Measurements from ENCODE around the gene PRKCH. TPM values are rescaled to one million over a fixed set of nuclear protein-coding genes. Genes with fewer than 3 reads are reported as not detected.

PRKCH gene
- total RNA-seq, 1 experiment from 2014 or later, result 170 TPM

- POLR2A ChIA-PET (ENCODE audit: unreplicated experiment), result no interaction called here
- intact Hi-C loops (cut with micrococcal nuclease), result no loop called here
- H3K36me3 ChIP-seq (ENCODE audit: low read depth, low read length), result no peaks in the 10 kb centered on the region
- H3K9me3 ChIP-seq (ENCODE audit: low read length), result no peaks in the 10 kb centered on the region
- no TSS peak for BruUV-seq (replicated peaks)
- H4K20me1 ChIP-seq (ENCODE audit: low read length), result no peaks in the 10 kb centered on the region
- H3F3A ChIP-seq (ENCODE audit: low read length, unreplicated experiment), result no peaks in the 10 kb centered on the region
- TF ChIP-seq EZH2phosphoT487 (IDR thresholded peaks at IDR 0.05; ENCODE audit: borderline replicate concordance, low read length) (no peak), EZH2 (IDR thresholded peaks at IDR 0.05; ENCODE audit: low read length, unreplicated experiment) (no peak), CTCF (conservative IDR thresholded peaks at IDR 0.05; ENCODE audit: low read depth, low read length) (no peak)
- H3K4me2 ChIP-seq (ENCODE audit: low read length), result no peak overlapping the region
- CTCF ChIA-PET, result interaction anchor here (0.7 kb wide), 1 partner anchor 69 kb away, joined by 8 read pairs; no protein-coding TSS in a partner anchor
- no peak overlapping the region for H3K27ac ChIP-seq (ENCODE audit: low read length)
- H3K4me3 ChIP-seq (ENCODE audit: low read length), result no peak overlapping the region
- no peaks in the 10 kb centered on the region for H3K79me2 ChIP-seq (ENCODE audit: low read length)
- H2AFZ ChIP-seq (ENCODE audit: low read length), result no peak overlapping the region
- H3K9ac ChIP-seq (ENCODE audit: low read length), result no peak overlapping the region
- ATAC-seq (no peak), DNase-seq (peak; percentile 39)
- H3K4me1 ChIP-seq (ENCODE audit: insufficient read depth, low read length), result peaks cover 23% of the 10 kb centered on the region
- no peaks in the 10 kb centered on the region for H3K27me3 ChIP-seq (ENCODE audit: low read length)
- no peaks in the 10 kb centered on the region for H3K9me2 ChIP-seq (replicated peaks; ENCODE audit: low read length)
Observed at GRCh38 chr14:61484826-61485584, 163.6 kb downstream of the PRKCH start.

GRCh38 chr14:61485661-61486060 is 164.3 kb downstream of the PRKCH start:
- POLR2A ChIA-PET (ENCODE audit: unreplicated experiment), result no interaction called here
- H2AFZ ChIP-seq (ENCODE audit: low read length), result no peak overlapping the region
- H3K4me2 ChIP-seq (ENCODE audit: low read length), result no peak overlapping the region
- no peaks in the 10 kb centered on the region for H3K79me2 ChIP-seq (ENCODE audit: low read length)
- CTCF ChIA-PET, result no interaction called here
- H3K9me3 ChIP-seq (ENCODE audit: low read length), result no peaks in the 10 kb centered on the region
- H3K27me3 ChIP-seq (ENCODE audit: low read length), result no peaks in the 10 kb centered on the region
- no peak overlapping the region for H3K9ac ChIP-seq (ENCODE audit: low read length)
- H3K36me3 ChIP-seq (ENCODE audit: low read depth, low read length), result no peaks in the 10 kb centered on the region
- intact Hi-C loops (cut with micrococcal nuclease), result no loop called here
- no peak overlapping the region for H3K27ac ChIP-seq (ENCODE audit: low read length)
- BruUV-seq (replicated peaks), result no TSS peak
- H3K4me3 ChIP-seq (ENCODE audit: low read length), result no peak overlapping the region
- H4K20me1 ChIP-seq (ENCODE audit: low read length), result no peaks in the 10 kb centered on the region
- H3K4me1 ChIP-seq (ENCODE audit: insufficient read depth, low read length), result peaks cover 21% of the 10 kb centered on the region
- DNase-seq, result no peak
- no peak for TF ChIP-seq EZH2 (IDR thresholded peaks at IDR 0.05; ENCODE audit: low read length, unreplicated experiment)
- no peak for TF ChIP-seq CTCF (conservative IDR thresholded peaks at IDR 0.05; ENCODE audit: low read depth, low read length)
- no peak for TF ChIP-seq EZH2phosphoT487 (IDR thresholded peaks at IDR 0.05; ENCODE audit: borderline replicate concordance, low read length)
- ATAC-seq, result no peak
- H3K9me2 ChIP-seq (replicated peaks; ENCODE audit: low read length), result no peaks in the 10 kb centered on the region
- H3F3A ChIP-seq (ENCODE audit: low read length, unreplicated experiment), result no peaks in the 10 kb centered on the region

GRCh38 chr14:61486930-61487495 is 165.6 kb downstream of the PRKCH start:
- ChIA-PET POLR2A (ENCODE audit: unreplicated experiment) (no interaction called here), CTCF (no interaction called here)
- H3K4me1 ChIP-seq (ENCODE audit: insufficient read depth, low read length), result peaks cover 25% of the 10 kb centered on the region
- no peaks in the 10 kb centered on the region for H3F3A ChIP-seq (ENCODE audit: low read length, unreplicated experiment)
- no peaks in the 10 kb centered on the region for H3K27me3 ChIP-seq (ENCODE audit: low read length)
- H2AFZ ChIP-seq (ENCODE audit: low read length), result no peak overlapping the region
- ATAC-seq (no peak), DNase-seq (no peak)
- H3K79me2 ChIP-seq (ENCODE audit: low read length), result no peaks in the 10 kb centered on the region
- H3K9me3 ChIP-seq (ENCODE audit: low read length), result no peaks in the 10 kb centered on the region
- H4K20me1 ChIP-seq (ENCODE audit: low read length), result no peaks in the 10 kb centered on the region
- no peaks in the 10 kb centered on the region for H3K9me2 ChIP-seq (replicated peaks; ENCODE audit: low read length)
- BruUV-seq (replicated peaks), result no TSS peak
- TF ChIP-seq EZH2 (IDR thresholded peaks at IDR 0.05; ENCODE audit: low read length, unreplicated experiment) (no peak), CTCF (conservative IDR thresholded peaks at IDR 0.05; ENCODE audit: low read depth, low read length) (no peak), EZH2phosphoT487 (IDR thresholded peaks at IDR 0.05; ENCODE audit: borderline replicate concordance, low read length) (no peak)
- intact Hi-C loops (cut with micrococcal nuclease), result no loop called here
- H3K27ac ChIP-seq (ENCODE audit: low read length), result no peak overlapping the region
- no peak overlapping the region for H3K4me2 ChIP-seq (ENCODE audit: low read length)
- no peaks in the 10 kb centered on the region for H3K36me3 ChIP-seq (ENCODE audit: low read depth, low read length)
- no peak overlapping the region for H3K4me3 ChIP-seq (ENCODE audit: low read length)
- no peak overlapping the region for H3K9ac ChIP-seq (ENCODE audit: low read length)
